ENCODE measurements around the gene TERT.

DNA sequence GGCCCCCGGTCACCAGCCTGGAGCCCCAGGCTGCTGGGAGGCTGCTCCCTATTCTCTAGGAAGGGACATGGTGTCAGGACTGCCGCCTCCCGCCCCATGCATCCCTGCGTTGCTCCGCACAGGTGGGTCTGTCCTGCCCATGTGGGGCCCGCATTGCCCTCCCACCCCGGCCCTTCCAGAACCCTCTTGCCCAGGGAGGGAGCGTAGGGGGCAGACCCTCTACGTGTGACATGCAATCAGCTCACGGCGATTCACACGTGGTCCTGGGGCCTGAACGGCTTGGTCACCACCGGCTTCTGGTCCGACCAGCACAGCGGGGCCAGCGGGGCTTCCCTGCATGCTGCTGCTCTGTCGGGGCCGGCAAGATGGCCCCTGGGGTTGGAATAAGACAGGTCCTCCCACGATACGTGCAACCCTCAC is 84.0 kb downstream of the TERT start:
- TF ChIP-seq, protein P1, sequence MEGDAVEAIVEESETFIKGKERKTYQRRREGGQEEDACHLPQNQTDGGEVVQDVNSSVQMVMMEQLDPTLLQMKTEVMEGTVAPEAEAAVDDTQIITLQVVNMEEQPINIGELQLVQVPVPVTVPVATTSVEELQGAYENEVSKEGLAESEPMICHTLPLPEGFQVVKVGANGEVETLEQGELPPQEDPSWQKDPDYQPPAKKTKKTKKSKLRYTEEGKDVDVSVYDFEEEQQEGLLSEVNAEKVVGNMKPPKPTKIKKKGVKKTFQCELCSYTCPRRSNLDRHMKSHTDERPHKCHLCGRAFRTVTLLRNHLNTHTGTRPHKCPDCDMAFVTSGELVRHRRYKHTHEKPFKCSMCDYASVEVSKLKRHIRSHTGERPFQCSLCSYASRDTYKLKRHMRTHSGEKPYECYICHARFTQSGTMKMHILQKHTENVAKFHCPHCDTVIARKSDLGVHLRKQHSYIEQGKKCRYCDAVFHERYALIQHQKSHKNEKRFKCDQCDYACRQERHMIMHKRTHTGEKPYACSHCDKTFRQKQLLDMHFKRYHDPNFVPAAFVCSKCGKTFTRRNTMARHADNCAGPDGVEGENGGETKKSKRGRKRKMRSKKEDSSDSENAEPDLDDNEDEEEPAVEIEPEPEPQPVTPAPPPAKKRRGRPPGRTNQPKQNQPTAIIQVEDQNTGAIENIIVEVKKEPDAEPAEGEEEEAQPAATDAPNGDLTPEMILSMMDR (conservative IDR thresholded peaks at IDR 0.05 in 1 of 2, IDR thresholded peaks at IDR 0.05 in 1 of 2; ENCODE audit: extremely low read depth in 1 of 2, insufficient read depth in 1 of 2, low read depth in 1 of 2, low read length in 2 of 2) = no peak
- no peak for TF ChIP-seq EZH2 (IDR thresholded peaks at IDR 0.05; ENCODE audit: borderline replicate concordance, low read length)

All from mammary epithelial cell (primary cell).